Liver (tissue), 9 donors: ENCODE results near the gene TM9SF1. TPM values are rescaled to one million over a fixed set of nuclear protein-coding genes. Genes with fewer than 3 reads are reported as not detected.

Experiments
- DNase-seq: peaks from one replicate; pipeline ENCODE4 v3.0.0-alpha.2; 2017; ENCODE audit warnings: low spot score
- H3K27ac ChIP-seq, 2 donors: one replicate each; pipeline ENCODE4 v1.7.0; 2013; ENCODE audit warnings: inconsistent platforms in 2 of 2, low read length in 2 of 2, control low read depth in 1 of 2, low read depth in 1 of 2, mild to moderate bottlenecking in 1 of 2
- H3K27me3 ChIP-seq, 4 donors: one replicate each; pipeline versions ENCODE4 v1.6.1 to v1.7.0; 2013; ENCODE audit warnings: low read length in 3 of 4, inconsistent platforms in 1 of 4, mild to moderate bottlenecking in 1 of 4, moderate library complexity in 1 of 4; ENCODE audit not compliant: control insufficient read depth in 4 of 4, insufficient read depth in 4 of 4
- H3K36me3 ChIP-seq, 4 donors: one replicate each; pipeline versions ENCODE4 v1.6.1 to v1.7.0; 2013; ENCODE audit warnings: low read length in 3 of 4, mild to moderate bottlenecking in 3 of 4, low read depth in 1 of 4, moderate library complexity in 1 of 4; ENCODE audit not compliant: control insufficient read depth in 4 of 4, insufficient read depth in 3 of 4
- H3K4me1 ChIP-seq, 4 donors: one replicate each; pipeline versions ENCODE4 v1.6.1 to v1.7.0; 2013; ENCODE audit warnings: low read length in 3 of 4, mild to moderate bottlenecking in 3 of 4, moderate library complexity in 1 of 4; ENCODE audit not compliant: control insufficient read depth in 4 of 4, insufficient read depth in 4 of 4
- H3K4me3 ChIP-seq, 3 donors: one replicate each; pipeline versions ENCODE4 v1.6.1 to v1.7.0; 2013; ENCODE audit warnings: low read length in 3 of 3, control low read depth in 1 of 3, low read depth in 1 of 3, mild to moderate bottlenecking in 1 of 3
- H3K9ac ChIP-seq, 2 donors: one replicate each; pipeline ENCODE4 v1.7.0; 2013; ENCODE audit warnings: low read length in 2 of 2, mild to moderate bottlenecking in 2 of 2, moderate library complexity in 2 of 2, control low read depth in 1 of 2, low read depth in 1 of 2
- H3K9me3 ChIP-seq, 4 donors: one replicate each; pipeline versions ENCODE4 v1.6.1 to v1.7.0; 2013; ENCODE audit warnings: low read length in 3 of 4; ENCODE audit not compliant: control insufficient read depth in 4 of 4
- ATF3 ChIP-seq: IDR thresholded peaks from 2 replicates; pipeline ENCODE4 v1.6.1; 2016; ENCODE audit warnings: antibody characterized with exemption
- FOXA1 ChIP-seq: IDR thresholded peaks from 2 replicates; pipeline ENCODE4 v1.6.1; 2016; ENCODE audit warnings: antibody characterized with exemption
- FOXA2 ChIP-seq: IDR thresholded peaks from 2 replicates; pipeline ENCODE4 v1.6.1; 2016; ENCODE audit warnings: antibody characterized with exemption
- GABPA ChIP-seq, 2 donors: IDR thresholded peaks in 1 of 2; conservative IDR thresholded peaks in 1 of 2; 2 replicates each; pipeline ENCODE4 v1.6.1; 2016; ENCODE audit warnings: antibody characterized with exemption in 2 of 2, mild to moderate bottlenecking in 1 of 2, moderate library complexity in 1 of 2
- HNF4A ChIP-seq, 2 donors: conservative IDR thresholded peaks; 2 replicates each; pipeline ENCODE4 v1.6.1; 2016; ENCODE audit warnings: antibody characterized with exemption in 2 of 2, mild to moderate bottlenecking in 2 of 2
- HNF4G ChIP-seq: IDR thresholded peaks from 2 replicates; pipeline ENCODE4 v1.6.1; 2016; ENCODE audit warnings: antibody characterized with exemption
- JUND ChIP-seq, 2 donors: IDR thresholded peaks; 2 replicates each; pipeline ENCODE4 v1.6.1; 2016; ENCODE audit warnings: antibody characterized with exemption in 2 of 2
- NR2F2 ChIP-seq: IDR thresholded peaks from 2 replicates; pipeline ENCODE4 v1.6.1; 2016; ENCODE audit warnings: antibody characterized with exemption
- RAD21 ChIP-seq, 2 donors: IDR thresholded peaks; 2 replicates each; pipeline ENCODE4 v1.6.1; 2016; ENCODE audit warnings: antibody characterized with exemption in 2 of 2, mild to moderate bottlenecking in 2 of 2
- RXRA ChIP-seq, 2 donors: IDR thresholded peaks; 2 replicates each; pipeline ENCODE4 v1.6.1; 2017 to 2018; ENCODE audit warnings: antibody characterized with exemption in 2 of 2, mild to moderate bottlenecking in 1 of 2
- SP1 ChIP-seq: IDR thresholded peaks from 2 replicates; pipeline ENCODE4 v1.6.1; 2018; ENCODE audit warnings: antibody characterized with exemption, mild to moderate bottlenecking
- TAF1 ChIP-seq: conservative IDR thresholded peaks from 2 replicates; pipeline ENCODE4 v1.6.1; 2016; ENCODE audit warnings: antibody characterized with exemption, mild to moderate bottlenecking
- YY1 ChIP-seq: IDR thresholded peaks from 2 replicates; pipeline ENCODE4 v1.6.1; 2016; ENCODE audit warnings: antibody characterized with exemption, mild to moderate bottlenecking
- WGBS: extraction: QIAGEN DNeasy Blood & Tissue Kit; methylation state at CpG from one replicate; pipeline ENCODE4 v1.1.7; 2013; 5-methylcytosine and 5-hydroxymethylcytosine counted together
- polyA plus RNA-seq, 2 donors: library from polyadenylated mRNA; stranded (reverse) in 1 of 2; unstranded in 1 of 2; fragments of 200-250 nt in 1 of 2; fragments of >200 nt in 1 of 2; fragmentation: Nextera tagmentation in 1 of 2; extraction: Ambion mirVana in 1 of 2; gene quantifications; one replicate each; pipeline versions ENCODE4 v1.2.1 to v1.2.3, GENCODE V29; 2013 to 2015
- total RNA-seq, 2 donors: library from RNA; depleted of rRNA; stranded (reverse); fragments of >200 nt; gene quantifications; one replicate each; pipeline ENCODE4 v1.2.3, GENCODE V29; 2014
- TF ChIP-seq, protein P1 (sequence below): fragments of 150-350 bp; IDR thresholded peaks from 2 replicates; pipeline ENCODE4 v1.5.1; 2017; ENCODE audit warnings: improper control_type of control experiment, low read depth, low read length; ENCODE audit not compliant: missing input control
- TF ChIP-seq, protein P2 (sequence below): IDR thresholded peaks from 2 replicates; pipeline ENCODE4 v1.6.1; 2016; ENCODE audit warnings: antibody characterized with exemption
- TF ChIP-seq, protein P3 (sequence below): IDR thresholded peaks from 2 replicates; pipeline ENCODE4 v1.6.1; 2016; ENCODE audit warnings: antibody characterized with exemption, mild to moderate bottlenecking
- donor health status: healthy.
- donor health status: healthy.
- donor health status: healthy.
- donor health status: healthy.
- donor health status: healthy.

The TM9SF1 gene
- total and polyA plus RNA-seq, 4 donors = 27.5 to 76.2 (median 38.5) TPM

DNA sequence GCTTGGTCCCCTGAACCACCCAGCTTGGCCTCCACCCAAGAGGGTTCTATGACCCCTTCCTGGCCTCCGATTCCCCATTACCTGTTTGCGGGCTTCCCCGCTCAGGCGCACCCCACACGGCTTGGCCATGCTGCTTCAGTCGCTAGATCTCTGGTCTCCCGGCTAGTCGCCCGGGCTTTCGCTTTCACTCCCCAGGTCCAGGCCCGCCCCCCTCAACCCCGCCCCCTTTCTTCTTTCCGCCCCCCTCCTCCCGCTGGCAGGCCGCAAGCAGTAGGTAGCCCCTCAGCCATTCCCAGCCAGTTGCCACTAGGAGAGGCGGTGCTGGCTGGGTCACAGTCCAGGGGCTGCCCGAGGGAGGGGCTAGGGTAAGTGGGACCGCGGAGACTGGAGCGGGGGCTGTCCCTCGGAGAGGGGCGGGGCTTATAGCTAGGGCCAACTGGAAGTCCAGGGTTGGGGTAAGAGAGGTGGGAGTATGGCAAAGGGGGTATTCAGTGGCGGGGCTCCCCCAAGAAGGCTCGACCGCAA lies 48.7 kb downstream of the TM9SF1 start, which contains the start of gene PSME2:
Gene PSME2, minus strand, starts transcription at position 158 of the 525 bp plus-strand sequence. Its CDS starts 29 bp downstream, at position 129.
- WGBS = under 1% methylated on average over 25 of the region's 25 CpGs
- Histone ChIP-seq H3K27ac (peak within 1 kb of the TSS; percentile 89 to 91), H3K4me1 (peaks cover 3 to 42% (median 26%) of the 10 kb centered on the region in 4 donors), H3K27me3 (no peaks in the 10 kb centered on the region), H3K4me3 (peak within 1 kb of the TSS; percentile 87 to 97 (median 93)), H3K9ac (peak within 1 kb of the TSS; percentile 57 to 79), H3K9me3 (no peaks in the 10 kb centered on the region), H3K36me3 (peaks cover 5 to 33% (median 28%) of the 10 kb centered on the region in 4 donors)
- TF ChIP-seq FOXA1 = peak; percentile 39
- peak in 1 of 2 donors; percentile 53 for TF ChIP-seq JUND (IDR thresholded peaks at IDR 0.05)
- TF ChIP-seq HNF4A (conservative IDR thresholded peaks at IDR 0.05) = peak; percentile 78 to 84
- no peak for TF ChIP-seq YY1
- peak in 1 of 2 donors; percentile 11 for TF ChIP-seq RAD21 (IDR thresholded peaks at IDR 0.05)
- peak; percentile 38 to 63 for TF ChIP-seq RXRA (IDR thresholded peaks at IDR 0.05)
- no peak for TF ChIP-seq GABPA (IDR thresholded peaks at IDR 0.05 in 1 of 2, conservative IDR thresholded peaks at IDR 0.05 in 1 of 2)
- no peak for TF ChIP-seq TAF1
- peak; percentile 59 for TF ChIP-seq SP1
- TF ChIP-seq, protein P1, sequence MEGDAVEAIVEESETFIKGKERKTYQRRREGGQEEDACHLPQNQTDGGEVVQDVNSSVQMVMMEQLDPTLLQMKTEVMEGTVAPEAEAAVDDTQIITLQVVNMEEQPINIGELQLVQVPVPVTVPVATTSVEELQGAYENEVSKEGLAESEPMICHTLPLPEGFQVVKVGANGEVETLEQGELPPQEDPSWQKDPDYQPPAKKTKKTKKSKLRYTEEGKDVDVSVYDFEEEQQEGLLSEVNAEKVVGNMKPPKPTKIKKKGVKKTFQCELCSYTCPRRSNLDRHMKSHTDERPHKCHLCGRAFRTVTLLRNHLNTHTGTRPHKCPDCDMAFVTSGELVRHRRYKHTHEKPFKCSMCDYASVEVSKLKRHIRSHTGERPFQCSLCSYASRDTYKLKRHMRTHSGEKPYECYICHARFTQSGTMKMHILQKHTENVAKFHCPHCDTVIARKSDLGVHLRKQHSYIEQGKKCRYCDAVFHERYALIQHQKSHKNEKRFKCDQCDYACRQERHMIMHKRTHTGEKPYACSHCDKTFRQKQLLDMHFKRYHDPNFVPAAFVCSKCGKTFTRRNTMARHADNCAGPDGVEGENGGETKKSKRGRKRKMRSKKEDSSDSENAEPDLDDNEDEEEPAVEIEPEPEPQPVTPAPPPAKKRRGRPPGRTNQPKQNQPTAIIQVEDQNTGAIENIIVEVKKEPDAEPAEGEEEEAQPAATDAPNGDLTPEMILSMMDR = no peak
- TF ChIP-seq, protein P2, sequence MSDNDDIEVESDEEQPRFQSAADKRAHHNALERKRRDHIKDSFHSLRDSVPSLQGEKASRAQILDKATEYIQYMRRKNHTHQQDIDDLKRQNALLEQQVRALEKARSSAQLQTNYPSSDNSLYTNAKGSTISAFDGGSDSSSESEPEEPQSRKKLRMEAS = no peak
- peak; percentile 67 for TF ChIP-seq HNF4G
- TF ChIP-seq, protein P3, sequence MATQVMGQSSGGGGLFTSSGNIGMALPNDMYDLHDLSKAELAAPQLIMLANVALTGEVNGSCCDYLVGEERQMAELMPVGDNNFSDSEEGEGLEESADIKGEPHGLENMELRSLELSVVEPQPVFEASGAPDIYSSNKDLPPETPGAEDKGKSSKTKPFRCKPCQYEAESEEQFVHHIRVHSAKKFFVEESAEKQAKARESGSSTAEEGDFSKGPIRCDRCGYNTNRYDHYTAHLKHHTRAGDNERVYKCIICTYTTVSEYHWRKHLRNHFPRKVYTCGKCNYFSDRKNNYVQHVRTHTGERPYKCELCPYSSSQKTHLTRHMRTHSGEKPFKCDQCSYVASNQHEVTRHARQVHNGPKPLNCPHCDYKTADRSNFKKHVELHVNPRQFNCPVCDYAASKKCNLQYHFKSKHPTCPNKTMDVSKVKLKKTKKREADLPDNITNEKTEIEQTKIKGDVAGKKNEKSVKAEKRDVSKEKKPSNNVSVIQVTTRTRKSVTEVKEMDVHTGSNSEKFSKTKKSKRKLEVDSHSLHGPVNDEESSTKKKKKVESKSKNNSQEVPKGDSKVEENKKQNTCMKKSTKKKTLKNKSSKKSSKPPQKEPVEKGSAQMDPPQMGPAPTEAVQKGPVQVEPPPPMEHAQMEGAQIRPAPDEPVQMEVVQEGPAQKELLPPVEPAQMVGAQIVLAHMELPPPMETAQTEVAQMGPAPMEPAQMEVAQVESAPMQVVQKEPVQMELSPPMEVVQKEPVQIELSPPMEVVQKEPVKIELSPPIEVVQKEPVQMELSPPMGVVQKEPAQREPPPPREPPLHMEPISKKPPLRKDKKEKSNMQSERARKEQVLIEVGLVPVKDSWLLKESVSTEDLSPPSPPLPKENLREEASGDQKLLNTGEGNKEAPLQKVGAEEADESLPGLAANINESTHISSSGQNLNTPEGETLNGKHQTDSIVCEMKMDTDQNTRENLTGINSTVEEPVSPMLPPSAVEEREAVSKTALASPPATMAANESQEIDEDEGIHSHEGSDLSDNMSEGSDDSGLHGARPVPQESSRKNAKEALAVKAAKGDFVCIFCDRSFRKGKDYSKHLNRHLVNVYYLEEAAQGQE = no peak
- no peak for TF ChIP-seq ATF3
- TF ChIP-seq NR2F2 = no peak
- peak; percentile 88 for DNase-seq

- no peaks in the 10 kb centered on the region for H3K9me3 ChIP-seq
- peak overlapping the region; percentile 89 to 91 for H3K27ac ChIP-seq
- H3K27me3 ChIP-seq = no peaks in the 10 kb centered on the region
- H3K4me1 ChIP-seq = peaks cover 3 to 44% (median 27%) of the 10 kb centered on the region in 4 donors
- WGBS = 3% methylated on average over 9 of the region's 9 CpGs
- peaks cover 5 to 26% (median 21%) of the 10 kb centered on the region in 4 donors for H3K36me3 ChIP-seq
- H3K4me3 ChIP-seq = peak overlapping the region; percentile 69 to 82 (median 72)
- TF ChIP-seq, protein P1 = no peak
- TF ChIP-seq RAD21 (IDR thresholded peaks at IDR 0.05) (no peak), SP1 (no peak), NR2F2 (no peak), FOXA1 (no peak), HNF4A (conservative IDR thresholded peaks at IDR 0.05) (no peak), FOXA2 (no peak)
- DNase-seq = no peak
- peak overlapping the region; percentile 51 to 63 for H3K9ac ChIP-seq
Measured at GRCh38 chr14:24145690-24146452, 49.4 kb downstream of the TM9SF1 start.
